ENCODE data around the gene NMNAT2. TPM values are rescaled to one million over a fixed set of nuclear protein-coding genes. Genes with fewer than 3 reads are reported as not detected.
A peak's percentile ranks its signal among the peaks of the same experiment; 100 is the strongest.

The NMNAT2 gene
- polyA plus RNA-seq, 2 donors: 0.06 to 0.12 TPM

DNA sequence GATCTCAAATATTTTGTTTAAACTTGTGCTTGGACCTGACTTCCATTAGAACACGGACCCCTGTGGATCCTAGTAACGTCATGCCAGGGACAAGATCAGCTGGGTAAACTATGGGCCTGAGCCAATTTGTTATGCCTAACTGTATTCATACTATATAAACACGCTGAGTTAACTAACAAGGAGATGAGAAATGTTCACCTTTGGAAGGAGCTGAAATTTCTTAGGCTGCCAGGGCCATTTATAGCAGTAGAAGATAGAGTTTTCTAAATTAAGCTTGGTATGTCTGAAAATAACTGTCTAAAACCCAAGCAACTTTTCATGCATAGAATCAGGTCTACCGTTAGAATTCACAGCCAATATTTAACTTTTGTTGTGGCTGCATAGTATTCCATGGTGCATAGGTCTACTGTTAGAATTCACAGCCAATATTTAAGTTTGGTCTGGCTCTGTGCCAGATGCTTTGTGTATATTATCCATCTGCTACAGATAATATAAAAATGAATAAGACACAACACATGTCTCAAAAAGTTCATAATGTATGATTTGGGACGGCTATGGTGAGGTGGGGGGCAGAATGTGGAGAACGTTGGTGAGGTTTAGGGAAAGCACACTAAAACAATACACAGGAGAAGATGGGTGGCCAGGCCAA is 61.5 kb downstream of the NMNAT2 start:
- H3K4me1 ChIP-seq (ENCODE audit: control insufficient read depth in 2 of 2, insufficient read depth in 2 of 2, low read length in 1 of 2): no peaks in the 10 kb centered on the region
- 62 to 77% methylated on average over 6 of the region's 6 CpGs for WGBS, 2 donors
- no peaks in the 10 kb centered on the region for H3K27me3 ChIP-seq (ENCODE audit: control insufficient read depth in 1 of 2, insufficient read depth in 2 of 2, low read length in 2 of 2)
- no peak overlapping the region for H3K4me3 ChIP-seq (ENCODE audit: low read depth in 1 of 2, low read length in 2 of 2)
- no peaks in the 10 kb centered on the region for H3K36me3 ChIP-seq (ENCODE audit: control insufficient read depth in 2 of 2, insufficient read depth in 2 of 2, low read length in 1 of 2)
- no peak overlapping the region for H3K27ac ChIP-seq (ENCODE audit: low read depth in 2 of 2, low read length in 1 of 2)
- H3K9me3 ChIP-seq (ENCODE audit: control insufficient read depth in 2 of 2, insufficient read depth in 1 of 2, low read depth in 1 of 2, low read length in 1 of 2): no peaks in the 10 kb centered on the region

DNA sequence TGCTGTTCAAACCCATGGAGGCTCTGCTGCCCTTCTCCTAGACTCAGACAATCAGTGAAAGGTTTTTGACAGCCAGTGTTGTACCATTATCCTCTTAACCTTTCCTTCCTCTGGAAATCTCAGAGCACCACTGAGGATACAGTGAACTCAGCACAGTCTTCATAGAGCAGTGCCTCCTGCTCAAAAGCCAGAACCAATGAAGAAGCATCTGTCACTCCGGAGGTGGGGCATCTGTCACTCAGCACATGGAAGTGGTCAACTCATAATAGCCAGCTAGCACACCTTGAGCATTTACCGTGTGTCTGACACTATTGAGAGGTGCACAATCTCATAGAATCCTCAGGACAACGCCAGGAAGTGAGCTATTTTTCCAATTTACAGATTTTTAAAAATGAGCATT is 62.4 kb downstream of the NMNAT2 start:
- Histone ChIP-seq H3K27me3 (ENCODE audit: control insufficient read depth in 1 of 2, insufficient read depth in 2 of 2, low read length in 2 of 2) (no peaks in the 10 kb centered on the region), H3K36me3 (ENCODE audit: control insufficient read depth in 2 of 2, insufficient read depth in 2 of 2, low read length in 1 of 2) (no peaks in the 10 kb centered on the region)
- 81 to 90% methylated on average over 3 of the region's 3 CpGs for WGBS, 2 donors

DNA sequence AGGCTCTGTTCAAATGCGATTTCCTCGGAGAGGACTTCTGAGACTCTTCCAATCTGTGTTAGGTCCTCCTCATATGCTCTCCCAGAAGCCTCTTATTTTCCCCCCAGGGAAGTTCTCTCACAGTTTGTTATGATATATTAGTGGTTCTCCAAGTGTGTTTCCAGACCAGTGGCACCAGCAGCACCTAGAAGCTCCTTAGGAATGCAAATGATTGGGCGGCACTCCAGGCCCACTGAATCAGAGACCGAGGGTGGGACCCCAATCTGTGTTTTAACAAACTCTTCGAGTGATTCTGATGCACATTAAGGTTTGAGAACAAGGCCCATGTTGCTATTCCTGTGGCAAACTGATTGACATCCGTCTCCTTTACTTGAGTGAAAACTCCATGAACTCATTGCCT is 63.0 kb downstream of the NMNAT2 start:
- Histone ChIP-seq H3K27ac (ENCODE audit: low read depth in 2 of 2, low read length in 1 of 2) (no peak overlapping the region), H3K4me1 (ENCODE audit: control insufficient read depth in 2 of 2, insufficient read depth in 2 of 2, low read length in 1 of 2) (no peaks in the 10 kb centered on the region), H3K27me3 (ENCODE audit: control insufficient read depth in 1 of 2, insufficient read depth in 2 of 2, low read length in 2 of 2) (no peaks in the 10 kb centered on the region), H3K4me3 (ENCODE audit: low read depth in 1 of 2, low read length in 2 of 2) (no peak overlapping the region), H3K36me3 (ENCODE audit: control insufficient read depth in 2 of 2, insufficient read depth in 2 of 2, low read length in 1 of 2) (no peaks in the 10 kb centered on the region), H3K9me3 (ENCODE audit: control insufficient read depth in 2 of 2, insufficient read depth in 1 of 2, low read depth in 1 of 2, low read length in 1 of 2) (no peaks in the 10 kb centered on the region)
- 87 to 91% methylated on average over 6 of the region's 6 CpGs for WGBS, 2 donors

More for the DNA sequence above, 62.4 kb downstream of the NMNAT2 start:
- Histone ChIP-seq H3K27ac (ENCODE audit: low read depth in 2 of 2, low read length in 1 of 2) (no peak overlapping the region), H3K4me3 (ENCODE audit: low read depth in 1 of 2, low read length in 2 of 2) (no peak overlapping the region), H3K4me1 (ENCODE audit: control insufficient read depth in 2 of 2, insufficient read depth in 2 of 2, low read length in 1 of 2) (no peaks in the 10 kb centered on the region), H3K9me3 (ENCODE audit: control insufficient read depth in 2 of 2, insufficient read depth in 1 of 2, low read depth in 1 of 2, low read length in 1 of 2) (no peaks in the 10 kb centered on the region)

DNA sequence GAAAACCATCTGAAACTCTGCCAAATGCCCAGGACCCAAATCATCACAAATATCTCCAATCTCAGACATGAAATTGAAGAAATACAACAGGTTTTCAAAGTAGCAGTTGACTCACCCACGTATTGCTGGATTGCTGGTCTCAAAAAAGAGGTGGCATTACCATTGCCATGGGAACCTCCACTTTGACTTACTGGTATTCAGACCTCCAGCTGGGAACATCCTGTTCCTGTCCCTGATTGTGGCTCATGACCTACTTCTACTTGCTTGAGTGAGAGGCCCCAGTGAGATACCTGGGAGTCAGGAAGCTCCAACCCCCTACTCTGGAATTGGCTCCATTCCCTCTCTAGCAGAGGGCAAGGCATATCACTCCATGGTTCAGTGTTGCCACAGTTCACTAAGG is 64.6 kb downstream of the NMNAT2 start:
- Histone ChIP-seq H3K4me3 (ENCODE audit: low read depth in 1 of 2, low read length in 2 of 2) (no peak overlapping the region), H3K4me1 (ENCODE audit: control insufficient read depth in 2 of 2, insufficient read depth in 2 of 2, low read length in 1 of 2) (no peaks in the 10 kb centered on the region), H3K27ac (ENCODE audit: low read depth in 2 of 2, low read length in 1 of 2) (no peak overlapping the region), H3K9me3 (ENCODE audit: control insufficient read depth in 2 of 2, insufficient read depth in 1 of 2, low read depth in 1 of 2, low read length in 1 of 2) (no peaks in the 10 kb centered on the region), H3K27me3 (ENCODE audit: control insufficient read depth in 1 of 2, insufficient read depth in 2 of 2, low read length in 2 of 2) (no peaks in the 10 kb centered on the region), H3K36me3 (ENCODE audit: control insufficient read depth in 2 of 2, insufficient read depth in 2 of 2, low read length in 1 of 2) (no peaks in the 10 kb centered on the region)
- WGBS, 2 donors: 83 to 88% methylated on average over 1 of the region's 1 CpG

DNA sequence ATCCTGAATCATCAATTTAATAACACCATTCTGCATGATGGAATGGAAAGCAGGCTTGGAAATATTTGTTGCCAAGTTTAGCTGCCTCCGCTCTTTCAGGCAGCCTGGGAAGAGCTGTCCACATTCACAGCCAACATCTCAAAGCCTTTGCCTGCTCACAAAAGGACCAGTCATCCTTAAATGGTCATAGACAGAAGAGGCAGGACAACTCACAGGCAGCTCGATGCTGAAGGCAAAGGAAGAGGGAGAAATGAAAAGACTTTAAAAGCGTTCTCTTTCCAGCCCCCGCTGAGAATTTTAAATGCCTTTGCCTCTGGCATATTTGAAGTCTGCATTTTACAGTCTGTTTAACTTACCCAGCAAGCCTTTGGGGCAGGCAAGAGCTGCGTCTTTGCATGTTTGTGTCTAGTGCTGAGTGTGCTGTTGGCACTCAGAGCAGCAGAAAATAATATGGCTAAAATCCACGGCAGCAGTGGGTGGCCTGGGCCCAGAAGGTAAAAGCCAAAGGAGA is 68.9 kb downstream of the NMNAT2 start:
- Histone ChIP-seq H3K27ac (ENCODE audit: low read depth in 2 of 2, low read length in 1 of 2) (peak overlapping the region in 1 of 2 donors; percentile 21), H3K27me3 (ENCODE audit: control insufficient read depth in 1 of 2, insufficient read depth in 2 of 2, low read length in 2 of 2) (no peaks in the 10 kb centered on the region), H3K36me3 (ENCODE audit: control insufficient read depth in 2 of 2, insufficient read depth in 2 of 2, low read length in 1 of 2) (no peaks in the 10 kb centered on the region), H3K4me3 (ENCODE audit: low read depth in 1 of 2, low read length in 2 of 2) (no peak overlapping the region), H3K9me3 (ENCODE audit: control insufficient read depth in 2 of 2, insufficient read depth in 1 of 2, low read depth in 1 of 2, low read length in 1 of 2) (no peaks in the 10 kb centered on the region), H3K4me1 (ENCODE audit: control insufficient read depth in 2 of 2, insufficient read depth in 2 of 2, low read length in 1 of 2) (no peaks in the 10 kb centered on the region)
- WGBS, 2 donors: 19 to 35% methylated on average over 6 of the region's 6 CpGs

DNA sequence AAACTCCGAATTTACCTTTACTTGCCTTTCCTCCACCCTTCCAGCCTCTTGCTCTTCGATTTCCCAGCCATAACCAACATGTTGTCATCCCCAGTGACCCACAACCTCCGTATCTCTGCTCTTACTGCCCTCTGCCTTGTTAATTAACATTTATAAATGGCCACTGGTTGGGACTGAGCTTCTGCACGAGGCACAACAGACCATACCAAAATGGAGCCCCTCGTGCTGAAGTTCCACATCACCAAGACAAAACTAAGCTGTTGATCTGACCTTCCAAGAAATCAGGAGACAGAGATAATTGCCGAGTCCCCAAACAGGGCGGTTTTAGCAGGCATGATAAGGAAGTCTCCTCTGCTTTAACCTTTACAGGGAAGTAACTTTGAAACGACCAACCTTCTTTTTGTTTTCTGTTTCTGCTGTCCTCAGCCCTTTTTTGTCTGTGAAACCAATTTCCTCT is 71.9 kb downstream of the NMNAT2 start:
- Histone ChIP-seq H3K36me3 (ENCODE audit: control insufficient read depth in 2 of 2, insufficient read depth in 2 of 2, low read length in 1 of 2) (no peaks in the 10 kb centered on the region), H3K4me3 (ENCODE audit: low read depth in 1 of 2, low read length in 2 of 2) (no peak overlapping the region), H3K27ac (ENCODE audit: low read depth in 2 of 2, low read length in 1 of 2) (no peak overlapping the region), H3K27me3 (ENCODE audit: control insufficient read depth in 1 of 2, insufficient read depth in 2 of 2, low read length in 2 of 2) (no peaks in the 10 kb centered on the region), H3K4me1 (ENCODE audit: control insufficient read depth in 2 of 2, insufficient read depth in 2 of 2, low read length in 1 of 2) (no peaks in the 10 kb centered on the region), H3K9me3 (ENCODE audit: control insufficient read depth in 2 of 2, insufficient read depth in 1 of 2, low read depth in 1 of 2, low read length in 1 of 2) (no peaks in the 10 kb centered on the region)
- 52 to 68% methylated on average over 8 of the region's 8 CpGs for WGBS, 2 donors

DNA sequence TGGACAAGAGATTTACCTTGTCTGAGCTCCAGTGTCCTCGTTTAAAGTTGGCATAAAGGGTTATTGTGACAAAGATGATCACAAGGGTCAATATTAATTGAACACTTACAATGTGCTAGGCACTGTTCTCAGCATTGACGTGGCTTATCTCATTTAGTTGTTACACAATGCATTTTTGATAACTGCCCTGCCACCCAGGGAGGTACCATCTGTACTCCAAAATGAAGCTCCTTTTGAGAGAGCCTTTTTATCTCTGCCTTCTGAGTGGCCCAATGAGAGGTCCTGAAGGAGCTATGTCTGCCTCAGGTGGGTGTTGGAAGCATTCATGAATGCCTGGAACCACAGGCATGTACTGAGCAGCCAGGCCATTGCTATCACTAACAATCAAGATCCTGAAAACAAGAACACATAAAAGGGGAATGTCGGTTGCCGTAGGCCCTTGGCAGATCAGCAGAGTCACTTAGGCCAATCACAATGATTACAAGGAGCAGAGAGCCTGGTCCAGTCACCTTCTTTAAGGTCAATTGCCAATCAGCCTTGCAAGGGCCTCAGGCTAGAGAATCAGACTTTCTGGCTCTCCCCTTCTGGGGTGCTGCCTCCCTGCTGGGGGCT is 78.5 kb downstream of the NMNAT2 start:
- Histone ChIP-seq H3K4me1 (ENCODE audit: control insufficient read depth in 2 of 2, insufficient read depth in 2 of 2, low read length in 1 of 2) (no peaks in the 10 kb centered on the region), H3K36me3 (ENCODE audit: control insufficient read depth in 2 of 2, insufficient read depth in 2 of 2, low read length in 1 of 2) (no peaks in the 10 kb centered on the region), H3K9me3 (ENCODE audit: control insufficient read depth in 2 of 2, insufficient read depth in 1 of 2, low read depth in 1 of 2, low read length in 1 of 2) (no peaks in the 10 kb centered on the region), H3K27me3 (ENCODE audit: control insufficient read depth in 1 of 2, insufficient read depth in 2 of 2, low read length in 2 of 2) (no peaks in the 10 kb centered on the region), H3K4me3 (ENCODE audit: low read depth in 1 of 2, low read length in 2 of 2) (no peak overlapping the region), H3K27ac (ENCODE audit: low read depth in 2 of 2, low read length in 1 of 2) (no peak overlapping the region)
- 61 to 76% methylated on average over 4 of the region's 4 CpGs for WGBS, 2 donors

DNA sequence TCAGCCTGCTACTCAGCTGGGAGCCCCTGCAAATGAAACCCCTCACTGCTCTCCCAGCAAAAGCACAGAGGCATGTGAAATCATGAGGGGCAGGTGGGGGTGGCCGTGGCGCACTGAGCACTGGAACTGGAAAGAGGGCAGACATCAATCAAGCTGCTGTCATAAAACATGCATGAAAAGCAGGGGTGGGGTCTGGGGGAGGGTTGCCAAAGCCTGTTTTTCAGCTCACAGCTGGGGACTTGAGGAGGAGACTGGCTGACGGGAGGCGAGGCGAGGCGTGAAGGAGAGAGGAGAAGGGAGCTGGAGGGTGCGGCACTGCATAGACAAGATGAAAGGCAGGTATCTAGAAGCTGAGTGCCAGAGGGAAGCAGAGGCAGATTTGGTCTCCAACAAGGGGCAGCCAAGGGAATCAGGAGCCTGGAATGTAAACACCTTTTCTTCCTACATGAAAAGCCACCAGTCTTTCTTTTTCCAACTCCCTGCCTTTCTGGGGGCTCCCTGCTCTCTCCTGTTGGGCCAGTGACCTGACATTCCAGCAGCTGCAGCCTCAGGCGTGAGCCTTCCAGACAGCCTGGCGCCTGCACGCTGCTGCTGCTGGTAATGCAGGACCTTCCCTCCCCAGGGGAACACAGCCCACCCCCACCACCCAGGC is 87.0 kb downstream of the NMNAT2 start:
- WGBS, 2 donors: 24 to 32% methylated on average over 10 of the region's 10 CpGs
- Histone ChIP-seq H3K4me1 (ENCODE audit: control insufficient read depth in 2 of 2, insufficient read depth in 2 of 2, low read length in 1 of 2) (peaks cover 5 to 7% of the 10 kb centered on the region in 2 donors), H3K9me3 (ENCODE audit: control insufficient read depth in 2 of 2, insufficient read depth in 1 of 2, low read depth in 1 of 2, low read length in 1 of 2) (no peaks in the 10 kb centered on the region), H3K27me3 (ENCODE audit: control insufficient read depth in 1 of 2, insufficient read depth in 2 of 2, low read length in 2 of 2) (no peaks in the 10 kb centered on the region), H3K27ac (ENCODE audit: low read depth in 2 of 2, low read length in 1 of 2) (no peak overlapping the region), H3K36me3 (ENCODE audit: control insufficient read depth in 2 of 2, insufficient read depth in 2 of 2, low read length in 1 of 2) (no peaks in the 10 kb centered on the region), H3K4me3 (ENCODE audit: low read depth in 1 of 2, low read length in 2 of 2) (no peak overlapping the region)

DNA sequence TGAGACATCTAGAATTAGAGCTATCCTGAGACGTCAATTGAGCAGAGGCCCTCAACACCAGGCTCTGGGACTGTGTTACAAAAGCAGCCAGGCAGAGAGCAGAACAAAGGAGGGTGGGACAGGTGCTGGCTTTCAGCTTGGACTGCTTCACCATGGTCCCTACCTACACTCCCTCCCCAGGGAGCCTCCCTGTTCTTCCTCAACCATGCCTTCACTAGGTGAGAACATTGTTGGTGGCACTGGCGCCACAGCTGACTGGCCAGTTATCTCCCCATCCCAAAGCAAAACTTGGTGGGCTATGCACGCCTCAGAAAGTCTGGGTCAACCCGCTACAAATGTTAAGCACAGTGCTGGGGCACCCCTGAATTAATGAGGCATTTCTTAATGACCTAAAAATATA is 87.8 kb downstream of the NMNAT2 start:
- H3K36me3 ChIP-seq (ENCODE audit: control insufficient read depth in 2 of 2, insufficient read depth in 2 of 2, low read length in 1 of 2): no peaks in the 10 kb centered on the region
- WGBS, 2 donors: 77 to 85% methylated on average over 4 of the region's 4 CpGs
- no peaks in the 10 kb centered on the region for H3K27me3 ChIP-seq (ENCODE audit: control insufficient read depth in 1 of 2, insufficient read depth in 2 of 2, low read length in 2 of 2)
- no peaks in the 10 kb centered on the region for H3K9me3 ChIP-seq (ENCODE audit: control insufficient read depth in 2 of 2, insufficient read depth in 1 of 2, low read depth in 1 of 2, low read length in 1 of 2)
- H3K4me3 ChIP-seq (ENCODE audit: low read depth in 1 of 2, low read length in 2 of 2): no peak overlapping the region
- H3K27ac ChIP-seq (ENCODE audit: low read depth in 2 of 2, low read length in 1 of 2): no peak overlapping the region
- H3K4me1 ChIP-seq (ENCODE audit: control insufficient read depth in 2 of 2, insufficient read depth in 2 of 2, low read length in 1 of 2): peaks cover 5 to 7% of the 10 kb centered on the region in 2 donors
